Lower leg skin (tissue), 3 donors: ENCODE results near the gene TRIP10.

Experiments
- POLR2A ChIP-seq, 2 donors: fragments of 450-650 bp; IDR thresholded peaks; one replicate each; pipeline ENCODE4 v1.6.1; 2016 to 2017; ENCODE audit warnings: antibody characterized with exemption in 2 of 2, mild to moderate bottlenecking in 1 of 2, moderate library complexity in 1 of 2
- TF ChIP-seq, protein P1 (sequence below), 3 donors: fragments of 450-650 bp; IDR thresholded peaks; one replicate each; pipeline ENCODE4 v1.5.1; 2016; ENCODE audit warnings: antibody characterized with exemption in 3 of 3, mild to moderate bottlenecking in 3 of 3, moderate library complexity in 2 of 3

DNA sequence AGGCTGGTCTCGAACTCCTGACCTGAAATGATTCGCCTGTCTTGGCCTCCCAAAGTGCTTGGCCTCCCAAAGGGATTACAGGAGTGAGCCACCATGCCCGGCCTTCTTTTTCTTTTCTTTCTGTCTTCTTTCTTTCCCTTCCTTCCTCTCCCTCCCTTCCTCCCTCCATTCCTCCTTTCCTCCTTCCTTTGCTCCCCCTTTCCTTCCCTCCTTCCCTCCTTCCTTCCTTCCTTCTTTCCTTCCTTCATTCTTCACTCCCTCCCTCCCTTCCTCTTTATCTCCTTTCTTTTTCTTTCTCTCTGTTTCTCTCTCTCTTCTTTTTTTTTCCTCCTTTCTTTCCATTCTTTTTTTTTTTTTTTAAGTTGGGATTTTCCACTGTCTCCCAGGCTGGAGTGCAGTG lies 31.1 kb upstream of the TRIP10 start:
- TF ChIP-seq, protein P1, sequence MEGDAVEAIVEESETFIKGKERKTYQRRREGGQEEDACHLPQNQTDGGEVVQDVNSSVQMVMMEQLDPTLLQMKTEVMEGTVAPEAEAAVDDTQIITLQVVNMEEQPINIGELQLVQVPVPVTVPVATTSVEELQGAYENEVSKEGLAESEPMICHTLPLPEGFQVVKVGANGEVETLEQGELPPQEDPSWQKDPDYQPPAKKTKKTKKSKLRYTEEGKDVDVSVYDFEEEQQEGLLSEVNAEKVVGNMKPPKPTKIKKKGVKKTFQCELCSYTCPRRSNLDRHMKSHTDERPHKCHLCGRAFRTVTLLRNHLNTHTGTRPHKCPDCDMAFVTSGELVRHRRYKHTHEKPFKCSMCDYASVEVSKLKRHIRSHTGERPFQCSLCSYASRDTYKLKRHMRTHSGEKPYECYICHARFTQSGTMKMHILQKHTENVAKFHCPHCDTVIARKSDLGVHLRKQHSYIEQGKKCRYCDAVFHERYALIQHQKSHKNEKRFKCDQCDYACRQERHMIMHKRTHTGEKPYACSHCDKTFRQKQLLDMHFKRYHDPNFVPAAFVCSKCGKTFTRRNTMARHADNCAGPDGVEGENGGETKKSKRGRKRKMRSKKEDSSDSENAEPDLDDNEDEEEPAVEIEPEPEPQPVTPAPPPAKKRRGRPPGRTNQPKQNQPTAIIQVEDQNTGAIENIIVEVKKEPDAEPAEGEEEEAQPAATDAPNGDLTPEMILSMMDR (IDR thresholded peaks at IDR 0.05), result no peak
- TF ChIP-seq POLR2A (IDR thresholded peaks at IDR 0.05), result no peak
